HG03175 (cell line): ENCODE data around the gene XRRA1.
"Not testable (repeated sequence)": the region's sequence is repeated elsewhere in the genome, so short reads cannot be mapped to it uniquely, and the experiment has no call there.

ENCODE experiments used
- ATAC-seq: cut with Tn5 transposase; IDR thresholded peaks from one replicate; pipeline ENCODE4 v1.9.1; 2021; ENCODE audit warnings: mild to moderate bottlenecking, moderate library complexity; ENCODE audit not compliant: unreplicated experiment

The XRRA1 gene

GRCh38 chr11:74902342-74902741, 46.5 kb downstream of the XRRA1 start:
- no peak for ATAC-seq

- no peak for ATAC-seq
These were observed 52.6 kb downstream of the XRRA1 start for GRCh38 chr11:74896311-74896710.

GRCh38 chr11:74895340-74896116, 53.4 kb downstream of the XRRA1 start:
- ATAC-seq: no peak

- not testable (repeated sequence) for ATAC-seq
These were observed 55.9 kb downstream of the XRRA1 start for GRCh38 chr11:74893015-74893414.

GRCh38 chr11:74877132-74877531, 71.8 kb downstream of the XRRA1 start:
- no peak for ATAC-seq

GRCh38 chr11:74871037-74871436, 77.9 kb downstream of the XRRA1 start:
- ATAC-seq: no peak

GRCh38 chr11:74870485-74870884, 78.4 kb downstream of the XRRA1 start:
- no peak for ATAC-seq

GRCh38 chr11:74866557-74866956, 82.3 kb downstream of the XRRA1 start:
- ATAC-seq: no peak

GRCh38 chr11:74863410-74863809, 85.5 kb downstream of the XRRA1 start:
- ATAC-seq: no peak

- no peak for ATAC-seq
These were observed 88.1 kb downstream of the XRRA1 start for GRCh38 chr11:74860743-74861142.

- no peak for ATAC-seq
These were observed 95.7 kb downstream of the XRRA1 start for GRCh38 chr11:74853223-74853622.

GRCh38 chr11:74849525-74850391, 99.1 kb downstream of the XRRA1 start:
- ATAC-seq: no peak

- ATAC-seq: no peak
These were observed 101.0 kb downstream of the XRRA1 start for GRCh38 chr11:74847895-74848294.

GRCh38 chr11:74847395-74847794, 101.5 kb downstream of the XRRA1 start:
- no peak for ATAC-seq

GRCh38 chr11:74846770-74847169, 102.1 kb downstream of the XRRA1 start:
- ATAC-seq: no peak

- ATAC-seq: no peak
These were observed 102.8 kb downstream of the XRRA1 start for GRCh38 chr11:74845978-74846517.

GRCh38 chr11:74844865-74845264, 104.0 kb downstream of the XRRA1 start:
- ATAC-seq: no peak

GRCh38 chr11:74844072-74844471, 104.8 kb downstream of the XRRA1 start:
- no peak for ATAC-seq

- ATAC-seq: no peak
These were observed 105.9 kb downstream of the XRRA1 start for GRCh38 chr11:74842967-74843366.

GRCh38 chr11:74840486-74840885, 108.4 kb downstream of the XRRA1 start:
- no peak for ATAC-seq

- no peak for ATAC-seq
These were observed 108.9 kb downstream of the XRRA1 start for GRCh38 chr11:74839971-74840370.

GRCh38 chr11:74839446-74839845, 109.4 kb downstream of the XRRA1 start:
- no peak for ATAC-seq
